WERI-Rb-1 (cell line): ENCODE results near the gene CCDC107.

Experiments used
- DNase-seq: peaks from one replicate; pipeline ENCODE4 v3.0.0-alpha.2; 2020
- H3K27ac ChIP-seq: fragments of 250-450 bp; sonication (Bioruptor Pico); 2 replicates; pipeline ENCODE4 v1.5.1; 2020; ENCODE audit warnings: mild to moderate bottlenecking, moderate library complexity
- H3K27me3 ChIP-seq: fragments of 250-450 bp; sonication (Bioruptor Pico); 2 replicates; pipeline ENCODE4 v1.5.1; 2021; ENCODE audit warnings: mild to moderate bottlenecking, low read depth, moderate library complexity; ENCODE audit not compliant: insufficient read depth, severe bottlenecking
- H3K36me3 ChIP-seq: fragments of 250-450 bp; sonication (Bioruptor Pico); 2 replicates; pipeline ENCODE4 v1.5.1; 2020; ENCODE audit warnings: mild to moderate bottlenecking, moderate library complexity
- H3K4me3 ChIP-seq: 2 replicates; pipeline ENCODE4 v1.5.1; 2011; ENCODE audit warnings: low read depth, mild to moderate bottlenecking, control low read depth, low read length
- H3K9me3 ChIP-seq: fragments of 250-450 bp; sonication (Bioruptor Pico); 2 replicates; pipeline ENCODE4 v1.5.1; 2021; ENCODE audit warnings: mild to moderate bottlenecking, moderate library complexity; ENCODE audit not compliant: severe bottlenecking
- TF ChIP-seq, protein P1 (sequence below): IDR thresholded peaks from 2 replicates; pipeline ENCODE4 v1.5.1; 2011; ENCODE audit warnings: low read depth, mild to moderate bottlenecking, control low read depth, inconsistent platforms, low read length

CCDC107 gene

DNA sequence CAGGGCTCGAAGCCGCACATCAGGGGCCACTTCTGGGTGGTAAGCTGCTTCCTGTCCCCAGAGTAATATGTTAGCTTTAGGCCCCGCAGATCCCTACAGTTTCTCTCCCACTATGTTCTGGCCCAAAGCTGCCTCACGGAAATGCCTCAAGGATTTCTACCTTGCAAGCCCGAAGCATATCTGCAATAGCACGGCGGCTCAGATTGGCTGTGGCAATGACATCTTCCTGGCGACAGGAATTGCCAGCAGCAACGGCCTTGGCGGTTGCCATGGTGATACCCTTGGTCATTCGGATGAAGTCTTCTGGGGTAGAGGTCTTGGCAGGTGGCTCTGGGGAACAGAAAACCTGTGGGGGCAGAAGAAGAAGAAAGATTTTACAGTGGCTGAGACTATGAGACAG is 41.9 kb downstream of the CCDC107 start:
- Histone ChIP-seq H3K4me3 (no peak overlapping the region), H3K36me3 (peaks cover 83% of the 10 kb centered on the region), H3K9me3 (no peaks in the 10 kb centered on the region), H3K27me3 (no peaks in the 10 kb centered on the region), H3K27ac (no peak overlapping the region)
- no peak for DNase-seq
- TF ChIP-seq, protein P1, sequence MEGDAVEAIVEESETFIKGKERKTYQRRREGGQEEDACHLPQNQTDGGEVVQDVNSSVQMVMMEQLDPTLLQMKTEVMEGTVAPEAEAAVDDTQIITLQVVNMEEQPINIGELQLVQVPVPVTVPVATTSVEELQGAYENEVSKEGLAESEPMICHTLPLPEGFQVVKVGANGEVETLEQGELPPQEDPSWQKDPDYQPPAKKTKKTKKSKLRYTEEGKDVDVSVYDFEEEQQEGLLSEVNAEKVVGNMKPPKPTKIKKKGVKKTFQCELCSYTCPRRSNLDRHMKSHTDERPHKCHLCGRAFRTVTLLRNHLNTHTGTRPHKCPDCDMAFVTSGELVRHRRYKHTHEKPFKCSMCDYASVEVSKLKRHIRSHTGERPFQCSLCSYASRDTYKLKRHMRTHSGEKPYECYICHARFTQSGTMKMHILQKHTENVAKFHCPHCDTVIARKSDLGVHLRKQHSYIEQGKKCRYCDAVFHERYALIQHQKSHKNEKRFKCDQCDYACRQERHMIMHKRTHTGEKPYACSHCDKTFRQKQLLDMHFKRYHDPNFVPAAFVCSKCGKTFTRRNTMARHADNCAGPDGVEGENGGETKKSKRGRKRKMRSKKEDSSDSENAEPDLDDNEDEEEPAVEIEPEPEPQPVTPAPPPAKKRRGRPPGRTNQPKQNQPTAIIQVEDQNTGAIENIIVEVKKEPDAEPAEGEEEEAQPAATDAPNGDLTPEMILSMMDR = no peak

DNA sequence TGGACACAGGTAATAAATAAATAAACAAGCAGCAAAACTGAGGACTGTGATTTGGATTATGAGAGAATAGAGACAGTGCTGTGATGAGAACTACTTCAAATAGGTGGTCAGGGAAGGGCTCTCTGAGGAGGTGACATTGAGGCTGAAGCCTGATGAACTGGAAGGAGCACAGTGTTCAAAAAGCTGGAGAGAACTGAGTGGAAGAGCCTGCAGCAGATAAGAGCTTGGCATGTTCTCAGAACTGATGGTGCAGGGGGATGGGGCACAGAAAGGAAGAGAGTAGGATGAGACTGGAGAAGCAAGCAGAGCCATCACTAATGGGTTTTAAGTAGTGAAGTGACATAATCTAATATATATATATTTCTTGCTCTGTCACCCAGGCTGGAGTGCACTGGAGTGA is 42.9 kb downstream of the CCDC107 start:
- peaks cover 89% of the 10 kb centered on the region for H3K36me3 ChIP-seq
- no peaks in the 10 kb centered on the region for H3K9me3 ChIP-seq
- H3K27ac ChIP-seq = no peak overlapping the region
- TF ChIP-seq, protein P1 = no peak
- H3K4me3 ChIP-seq = no peak overlapping the region
- no peaks in the 10 kb centered on the region for H3K27me3 ChIP-seq
- DNase-seq = no peak

DNA sequence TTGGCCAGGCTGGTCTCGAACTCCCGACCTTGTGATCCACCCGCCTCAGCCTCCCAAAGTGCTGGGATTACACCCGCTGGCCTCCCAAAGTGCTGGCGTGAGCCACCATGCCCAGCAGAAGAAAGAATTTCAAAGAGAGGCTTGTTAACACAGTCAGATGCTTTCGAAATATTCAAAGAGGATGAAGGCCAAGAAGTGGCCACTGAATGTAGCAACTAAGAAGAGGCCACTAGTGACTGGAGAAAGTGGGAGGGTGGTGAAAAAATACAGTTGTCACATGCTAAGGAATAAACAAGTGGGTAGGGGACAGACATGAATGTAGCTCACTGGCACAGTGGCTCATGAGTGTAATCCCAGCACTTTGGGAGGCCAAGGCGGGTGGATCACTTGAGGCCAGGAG is 44.6 kb downstream of the CCDC107 start:
- no peaks in the 10 kb centered on the region for H3K27me3 ChIP-seq
- no peak overlapping the region for H3K27ac ChIP-seq
- H3K36me3 ChIP-seq = peaks cover 91% of the 10 kb centered on the region
- no peak overlapping the region for H3K4me3 ChIP-seq
- TF ChIP-seq, protein P1 = no peak
- no peaks in the 10 kb centered on the region for H3K9me3 ChIP-seq
- no peak for DNase-seq

DNA sequence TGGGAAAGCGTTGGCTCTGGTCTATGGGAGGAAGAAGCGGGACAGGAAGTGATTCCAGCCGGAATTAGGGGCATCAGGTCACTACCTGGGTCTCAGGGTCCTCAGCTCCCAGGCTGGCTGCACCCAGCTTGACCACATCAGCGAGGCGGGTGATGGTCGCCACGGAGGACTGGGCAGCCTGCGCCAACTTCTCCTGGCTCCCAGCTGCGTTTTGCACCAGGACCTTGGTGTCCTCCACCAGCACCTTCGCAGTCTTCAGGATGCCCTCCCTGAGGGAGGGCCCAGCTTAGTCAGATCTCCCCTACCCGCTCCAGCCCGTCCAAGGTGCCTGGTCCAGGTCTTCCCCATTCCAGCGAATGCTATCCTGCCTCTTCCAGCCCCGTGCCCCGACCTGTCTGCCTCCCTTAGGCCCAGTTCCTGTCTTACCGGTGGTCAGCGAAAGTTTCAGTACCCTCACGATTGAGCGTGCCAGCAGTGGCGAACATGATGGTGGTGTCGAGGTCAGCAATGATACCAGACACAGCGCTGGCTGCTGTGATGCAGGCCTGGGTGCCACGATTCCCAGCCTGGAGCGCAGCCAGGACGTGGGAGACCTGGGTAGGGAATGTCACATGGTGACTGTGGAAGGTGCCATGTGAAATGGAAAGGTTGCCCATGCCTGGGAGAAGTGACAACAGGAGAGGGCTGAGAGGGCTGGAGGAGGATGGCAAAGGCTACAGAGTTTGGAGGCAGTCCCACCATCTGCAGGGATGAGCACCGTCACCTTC is 46.0 kb downstream of the CCDC107 start:
- no peak overlapping the region for H3K27ac ChIP-seq
- TF ChIP-seq, protein P1 = no peak
- no peak for DNase-seq
- no peaks in the 10 kb centered on the region for H3K27me3 ChIP-seq
- H3K9me3 ChIP-seq = no peaks in the 10 kb centered on the region
- peaks cover 94% of the 10 kb centered on the region for H3K36me3 ChIP-seq
- no peak overlapping the region for H3K4me3 ChIP-seq

DNA sequence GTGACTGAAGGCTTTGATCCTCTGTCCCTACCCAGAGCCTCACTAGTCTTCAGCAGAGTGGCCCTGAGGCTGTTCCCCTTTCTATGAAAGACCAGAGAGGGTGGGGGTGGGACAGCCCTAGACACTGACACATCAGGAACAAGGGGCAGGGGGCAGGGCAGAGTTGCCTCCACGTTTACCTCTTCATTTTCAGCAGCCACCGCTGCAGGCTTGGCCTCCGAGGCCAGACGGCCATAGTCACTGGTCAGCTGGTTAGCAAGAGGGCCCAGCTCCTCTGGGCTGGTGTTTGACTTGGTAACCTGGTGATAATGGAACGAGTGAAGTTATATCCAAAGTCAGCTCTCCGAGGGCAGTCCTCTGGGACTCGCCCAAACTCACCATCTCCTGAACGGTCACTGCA is 47.3 kb downstream of the CCDC107 start:
- no peak for DNase-seq
- Histone ChIP-seq H3K27ac (no peak overlapping the region), H3K4me3 (no peak overlapping the region), H3K9me3 (no peaks in the 10 kb centered on the region), H3K36me3 (peaks cover 93% of the 10 kb centered on the region), H3K27me3 (no peaks in the 10 kb centered on the region)
- TF ChIP-seq, protein P1 = no peak

DNA sequence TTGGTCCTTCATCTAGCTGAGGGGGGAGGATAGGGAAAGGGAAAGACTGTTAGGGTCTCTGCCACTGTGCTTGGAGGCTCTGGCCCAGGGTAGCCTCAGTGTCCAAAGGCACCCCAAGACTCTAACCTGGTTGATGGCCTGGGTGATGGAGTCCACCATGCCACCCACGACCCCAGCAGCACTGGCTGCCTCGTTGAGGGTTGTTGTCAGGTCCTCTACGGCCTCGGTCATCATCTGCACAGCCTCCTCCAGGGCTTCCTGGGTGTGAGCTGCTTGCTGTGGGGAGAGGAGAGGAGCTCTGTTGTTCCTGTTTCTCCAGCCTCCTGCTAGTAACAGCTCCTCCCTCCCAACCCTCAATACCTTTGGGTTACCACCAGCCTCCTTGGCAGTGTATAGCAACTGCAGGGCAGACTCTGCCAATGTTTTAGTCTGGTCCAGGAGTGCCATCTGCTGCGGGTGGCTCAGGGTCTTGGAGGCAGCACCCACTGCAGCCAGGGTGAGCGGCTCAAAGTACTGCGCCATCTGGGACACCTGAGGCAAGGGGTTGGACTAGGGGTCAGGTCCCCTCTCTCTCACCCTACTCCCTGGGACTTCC is 47.8 kb downstream of the CCDC107 start:
- TF ChIP-seq, protein P1 = no peak
- Histone ChIP-seq H3K36me3 (peaks cover 93% of the 10 kb centered on the region), H3K4me3 (no peak overlapping the region), H3K27me3 (no peaks in the 10 kb centered on the region), H3K27ac (no peak overlapping the region), H3K9me3 (no peaks in the 10 kb centered on the region)
- no peak for DNase-seq
